OCI-LY3 (cell line): ENCODE measurements around the gene IGSF5.

Source experiments
- H2AFZ ChIP-seq: fragments of 200-600, 300-600 bp; shearing (Covaris generic); 2 replicates; pipeline ENCODE4 v1.6.0; 2014; ENCODE audit warnings: antibody characterized with exemption, low read depth, low read length
- H3K27ac ChIP-seq: fragments of 200-600, 300-600 bp; sonication (generic); 2 replicates; pipeline ENCODE4 v1.5.1; 2014; ENCODE audit warnings: mild to moderate bottlenecking, low read length, moderate library complexity, mixed read lengths
- H3K27me3 ChIP-seq: fragments of 200-600, 300-600 bp; sonication (generic); 2 replicates; pipeline ENCODE4 v1.6.1; 2014; ENCODE audit warnings: low read depth, low read length, mixed read lengths
- H3K36me3 ChIP-seq: fragments of 200-600, 300-600 bp; sonication (generic); replicated peaks from 2 replicates; pipeline ENCODE3; 2014; ENCODE audit warnings: low read depth, low read length, mixed read lengths
- H3K4me1 ChIP-seq: fragments of 300-600, 200-600 bp; sonication (generic); 2 replicates; pipeline ENCODE4 v1.6.1; 2014; ENCODE audit warnings: low read length, mixed read lengths
- H3K4me2 ChIP-seq: fragments of 200-600, 300-600 bp; sonication (generic); 2 replicates; pipeline ENCODE4 v1.6.1; 2014; ENCODE audit warnings: low read length, mixed read lengths
- H3K4me3 ChIP-seq: fragments of 300-600, 200-600 bp; sonication (generic); 2 replicates; pipeline ENCODE4 v1.5.1; 2014; ENCODE audit warnings: antibody characterized with exemption, mild to moderate bottlenecking, low read length, moderate library complexity
- H3K79me2 ChIP-seq: fragments of 300-600, 200-600 bp; shearing (Covaris generic); 2 replicates; pipeline ENCODE4 v1.6.1; 2014; ENCODE audit warnings: mild to moderate bottlenecking, low read length, mixed read lengths
- H3K9ac ChIP-seq: fragments of 300-600, 200-600 bp; shearing (Covaris generic); 2 replicates; pipeline ENCODE4 v1.6.0; 2014; ENCODE audit warnings: mild to moderate bottlenecking, low read length, moderate library complexity
- H3K9me3 ChIP-seq: fragments of 200-600, 300-600 bp; shearing (Covaris generic); 2 replicates; pipeline ENCODE4 v1.6.1; 2014; ENCODE audit warnings: low read length, mixed read lengths; ENCODE audit not compliant: insufficient read depth
- H4K20me1 ChIP-seq: fragments of 200-600, 300-600 bp; sonication (generic); 2 replicates; pipeline ENCODE4 v1.6.1; 2016; ENCODE audit warnings: low read length, mixed read lengths; ENCODE audit not compliant: insufficient read depth
- EZH2phosphoT487 ChIP-seq: fragments of 200-600 bp; shearing (Covaris generic); IDR thresholded peaks from 2 replicates; pipeline ENCODE4 v1.6.1; 2018; ENCODE audit warnings: antibody characterized with exemption, mixed run types, low read depth
- TF ChIP-seq, protein P1 (sequence below): fragments of 200-600, 300-600 bp; sonication (generic); IDR thresholded peaks from 2 replicates; pipeline ENCODE4 v1.5.1; 2014; ENCODE audit warnings: antibody characterized with exemption, low read length, low read depth

IGSF5 gene

GRCh38 chr21:39799178-39799577, 54.2 kb downstream of the IGSF5 start:
- Histone ChIP-seq H3K36me3 (no peaks in the 10 kb centered on the region), H4K20me1 (no peaks in the 10 kb centered on the region), H3K4me1 (no peaks in the 10 kb centered on the region), H3K27ac (no peak overlapping the region), H3K4me2 (no peak overlapping the region), H3K9me3 (no peaks in the 10 kb centered on the region), H2AFZ (no peak overlapping the region), H3K79me2 (no peaks in the 10 kb centered on the region), H3K27me3 (no peaks in the 10 kb centered on the region), H3K4me3 (no peak overlapping the region), H3K9ac (no peak overlapping the region)
- TF ChIP-seq EZH2phosphoT487 = no peak
- TF ChIP-seq, protein P1, sequence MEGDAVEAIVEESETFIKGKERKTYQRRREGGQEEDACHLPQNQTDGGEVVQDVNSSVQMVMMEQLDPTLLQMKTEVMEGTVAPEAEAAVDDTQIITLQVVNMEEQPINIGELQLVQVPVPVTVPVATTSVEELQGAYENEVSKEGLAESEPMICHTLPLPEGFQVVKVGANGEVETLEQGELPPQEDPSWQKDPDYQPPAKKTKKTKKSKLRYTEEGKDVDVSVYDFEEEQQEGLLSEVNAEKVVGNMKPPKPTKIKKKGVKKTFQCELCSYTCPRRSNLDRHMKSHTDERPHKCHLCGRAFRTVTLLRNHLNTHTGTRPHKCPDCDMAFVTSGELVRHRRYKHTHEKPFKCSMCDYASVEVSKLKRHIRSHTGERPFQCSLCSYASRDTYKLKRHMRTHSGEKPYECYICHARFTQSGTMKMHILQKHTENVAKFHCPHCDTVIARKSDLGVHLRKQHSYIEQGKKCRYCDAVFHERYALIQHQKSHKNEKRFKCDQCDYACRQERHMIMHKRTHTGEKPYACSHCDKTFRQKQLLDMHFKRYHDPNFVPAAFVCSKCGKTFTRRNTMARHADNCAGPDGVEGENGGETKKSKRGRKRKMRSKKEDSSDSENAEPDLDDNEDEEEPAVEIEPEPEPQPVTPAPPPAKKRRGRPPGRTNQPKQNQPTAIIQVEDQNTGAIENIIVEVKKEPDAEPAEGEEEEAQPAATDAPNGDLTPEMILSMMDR = no peak

- Histone ChIP-seq H3K27me3 (no peaks in the 10 kb centered on the region), H2AFZ (no peak overlapping the region), H4K20me1 (no peaks in the 10 kb centered on the region), H3K4me2 (no peak overlapping the region), H3K9me3 (no peaks in the 10 kb centered on the region), H3K4me1 (no peaks in the 10 kb centered on the region), H3K27ac (no peak overlapping the region), H3K4me3 (no peak overlapping the region), H3K9ac (no peak overlapping the region), H3K79me2 (no peaks in the 10 kb centered on the region), H3K36me3 (no peaks in the 10 kb centered on the region)
- TF ChIP-seq, protein P1 = no peak
- no peak for TF ChIP-seq EZH2phosphoT487
Observed at GRCh38 chr21:39800311-39800710, 55.3 kb downstream of the IGSF5 start.

DNA sequence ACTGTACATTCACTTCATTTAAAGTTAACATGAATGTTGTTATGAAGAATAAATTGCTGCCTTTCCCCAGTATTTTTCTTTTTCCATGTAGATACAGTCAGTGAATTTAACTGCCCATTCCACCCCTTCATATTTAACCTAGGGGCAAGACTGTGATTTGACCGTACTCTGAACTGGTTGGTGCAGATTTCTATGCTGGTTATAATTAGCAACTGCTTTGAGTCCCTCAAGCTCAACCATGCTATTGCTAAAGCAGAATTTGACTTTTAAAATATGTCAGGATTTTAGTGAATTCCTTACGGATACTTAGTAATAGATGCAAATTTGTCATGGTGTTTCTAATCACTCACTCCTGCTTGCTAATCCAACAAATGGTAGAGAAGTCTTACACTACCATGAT, 57.2 kb downstream of the IGSF5 start:
- Histone ChIP-seq H4K20me1 (no peaks in the 10 kb centered on the region), H3K9me3 (no peaks in the 10 kb centered on the region), H3K27ac (no peak overlapping the region), H3K36me3 (no peaks in the 10 kb centered on the region), H3K9ac (no peak overlapping the region), H3K4me3 (no peak overlapping the region), H3K4me2 (no peak overlapping the region), H2AFZ (no peak overlapping the region), H3K79me2 (no peaks in the 10 kb centered on the region), H3K4me1 (no peaks in the 10 kb centered on the region), H3K27me3 (no peaks in the 10 kb centered on the region)
- TF ChIP-seq, protein P1 = no peak
- TF ChIP-seq EZH2phosphoT487 = no peak

- TF ChIP-seq, protein P1 = no peak
- TF ChIP-seq EZH2phosphoT487 = no peak
- H3K36me3 ChIP-seq = no peaks in the 10 kb centered on the region
Observed at GRCh38 chr21:39803393-39803792, 58.4 kb downstream of the IGSF5 start.

More at GRCh38 chr21:39803393-39803792, 58.4 kb downstream of the IGSF5 start:
- Histone ChIP-seq H3K27me3 (no peaks in the 10 kb centered on the region), H3K27ac (no peak overlapping the region), H3K9ac (no peak overlapping the region), H4K20me1 (no peaks in the 10 kb centered on the region), H3K4me3 (no peak overlapping the region), H3K79me2 (no peaks in the 10 kb centered on the region), H3K4me2 (no peak overlapping the region), H2AFZ (no peak overlapping the region), H3K4me1 (no peaks in the 10 kb centered on the region), H3K9me3 (no peaks in the 10 kb centered on the region)
